ENCODE results near the gene SMARCAL1. TPM values are rescaled to one million over a fixed set of nuclear protein-coding genes. Genes with fewer than 3 reads are reported as not detected.

Gene SMARCAL1
- total RNA-seq, 4 donors from 2014 or later: 11.9 to 18.7 (median 14.8) TPM

GRCh38 chr2:216480221-216480620 lies 67.9 kb downstream of the SMARCAL1 start:
- intact Hi-C loops (cut with DNase I; ENCODE audit: low total_unique reads): no loop called here
- no peak for DNase-seq (ENCODE audit: low spot score in 2 of 2)
- 48 to 49% methylated on average over 3 of the region's 3 CpGs for WGBS, 2 donors
- H3K4me3 ChIP-seq (ENCODE audit: low read depth, poor library complexity, severe bottlenecking): no peak overlapping the region
- TF ChIP-seq CTCF (IDR thresholded peaks at IDR 0.05): no peak
- TF ChIP-seq POLR2A (IDR thresholded peaks at IDR 0.05): no peak

GRCh38 chr2:216482640-216483039 lies 70.4 kb downstream of the SMARCAL1 start:
- DNase-seq (ENCODE audit: low spot score in 2 of 2): no peak
- H3K4me3 ChIP-seq (ENCODE audit: low read depth, poor library complexity, severe bottlenecking): no peak overlapping the region
- WGBS, 2 donors: 83 to 86% methylated on average over 2 of the region's 2 CpGs
- no peak for TF ChIP-seq CTCF (IDR thresholded peaks at IDR 0.05)
- TF ChIP-seq POLR2A (IDR thresholded peaks at IDR 0.05): no peak
- intact Hi-C loops (cut with DNase I; ENCODE audit: low total_unique reads): no loop called here

- intact Hi-C loops (cut with DNase I; ENCODE audit: low total_unique reads): no loop called here
- no peak for DNase-seq (ENCODE audit: low spot score in 2 of 2)
- TF ChIP-seq POLR2A (IDR thresholded peaks at IDR 0.05) (no peak), CTCF (IDR thresholded peaks at IDR 0.05) (no peak)
- no peak overlapping the region for H3K4me3 ChIP-seq (ENCODE audit: low read depth, poor library complexity, severe bottlenecking)
- WGBS, 2 donors: 86 to 90% methylated on average over 3 of the region's 3 CpGs
Measured at GRCh38 chr2:216485237-216485636, 73.0 kb downstream of the SMARCAL1 start.

GRCh38 chr2:216485745-216486144 lies 73.5 kb downstream of the SMARCAL1 start:
- no peak overlapping the region for H3K4me3 ChIP-seq (ENCODE audit: low read depth, poor library complexity, severe bottlenecking)
- TF ChIP-seq CTCF (IDR thresholded peaks at IDR 0.05) (no peak), POLR2A (IDR thresholded peaks at IDR 0.05) (no peak)
- DNase-seq (ENCODE audit: low spot score in 2 of 2): no peak
- intact Hi-C loops (cut with DNase I; ENCODE audit: low total_unique reads): no loop called here
- 79 to 83% methylated on average over 5 of the region's 5 CpGs for WGBS, 2 donors

GRCh38 chr2:216486271-216486670 lies 74.0 kb downstream of the SMARCAL1 start:
- H3K4me3 ChIP-seq (ENCODE audit: low read depth, poor library complexity, severe bottlenecking): no peak overlapping the region
- TF ChIP-seq CTCF (IDR thresholded peaks at IDR 0.05) (no peak), POLR2A (IDR thresholded peaks at IDR 0.05) (no peak)
- intact Hi-C loops (cut with DNase I; ENCODE audit: low total_unique reads): no loop called here
- no peak for DNase-seq (ENCODE audit: low spot score in 2 of 2)
- WGBS, 2 donors: 86 to 88% methylated on average over 7 of the region's 7 CpGs

- DNase-seq (ENCODE audit: low spot score in 2 of 2): no peak
- WGBS, 2 donors: 62 to 64% methylated on average over 4 of the region's 4 CpGs
- H3K4me3 ChIP-seq (ENCODE audit: low read depth, poor library complexity, severe bottlenecking): no peak overlapping the region
- intact Hi-C loops (cut with DNase I; ENCODE audit: low total_unique reads): no loop called here
- TF ChIP-seq CTCF (IDR thresholded peaks at IDR 0.05) (no peak), POLR2A (IDR thresholded peaks at IDR 0.05) (no peak)
Measured at GRCh38 chr2:216486708-216487107, 74.4 kb downstream of the SMARCAL1 start.
